ENCODE data around the gene PPP5C. TPM values are rescaled to one million over a fixed set of nuclear protein-coding genes. Genes with fewer than 3 reads are reported as not detected.
A peak's percentile ranks its signal among the peaks of the same experiment; 100 is the strongest.

PPP5C gene
- polyA plus RNA-seq, 3 donors: 9.9 to 76.3 (median 12.6) TPM

GRCh38 chr19:46385636-46386035 is 38.7 kb downstream of the PPP5C start:
- Histone ChIP-seq H3K9ac (ENCODE audit: insufficient read depth, low read length, poor library complexity, severe bottlenecking) (no peak overlapping the region), H3K9me3 (replicated peaks in 1 of 2; ENCODE audit: control insufficient read depth in 1 of 2, insufficient read depth in 1 of 2, low read length in 2 of 2) (no peaks in the 10 kb centered on the region), H3K27ac (ENCODE audit: low read depth in 1 of 2, low read length in 2 of 2) (no peak overlapping the region), H4K20me1 (ENCODE audit: insufficient read depth, low read length) (no peaks in the 10 kb centered on the region), H3K27me3 (ENCODE audit: control insufficient read depth in 2 of 2, insufficient read depth in 2 of 2, low read length in 2 of 2) (no peaks in the 10 kb centered on the region), H3K36me3 (replicated peaks in 1 of 2; ENCODE audit: control insufficient read depth in 1 of 2, insufficient read depth in 2 of 2, low read length in 2 of 2) (peaks cover 90 to 100% of the 10 kb centered on the region in 2 donors), H3K4me1 (ENCODE audit: control insufficient read depth in 1 of 2, insufficient read depth in 2 of 2, low read length in 2 of 2) (no peaks in the 10 kb centered on the region), H3K4me3 (replicated peaks in 1 of 3; ENCODE audit: low read depth in 2 of 3, low read length in 3 of 3) (no peak overlapping the region), H2AFZ (ENCODE audit: insufficient read depth, low read depth, low read length, poor library complexity, severe bottlenecking) (no peak overlapping the region), H3K4me2 (replicated peaks; ENCODE audit: extremely low read depth, low read length, poor library complexity, severe bottlenecking) (no peak overlapping the region), H3K79me2 (ENCODE audit: insufficient read depth, low read length) (no peaks in the 10 kb centered on the region)
- peak overlapping the region in 1 of 2 donors; percentile 41 for H3K4me3 Mint-ChIP-seq
- intact Hi-C loops (cut with micrococcal nuclease): no loop called here
- no peak for DNase-seq
- peaks cover 0 to 2% (median 1%) of the 10 kb centered on the region in 3 donors for H3K27me3 Mint-ChIP-seq (ENCODE audit: low read depth in 3 of 3)
- TF ChIP-seq CTCF (IDR thresholded peaks at IDR 0.05): no peak
- peak overlapping the region in 1 of 7 donors; percentile 69 for H3K27ac Mint-ChIP-seq
- WGBS (ENCODE audit: insufficient coverage): 74% methylated on average over 10 of the region's 11 CpGs
- H3K4me1 Mint-ChIP-seq: no peaks in the 10 kb centered on the region
- H3K9me3 Mint-ChIP-seq: peaks cover 0 to 3% (median 0%) of the 10 kb centered on the region in 7 donors
- peaks cover 81 to 91% of the 10 kb centered on the region in 2 donors for H3K36me3 Mint-ChIP-seq

- no peaks in the 10 kb centered on the region for H3K4me1 ChIP-seq (ENCODE audit: control insufficient read depth in 1 of 2, insufficient read depth in 2 of 2, low read length in 2 of 2)
- TF ChIP-seq CTCF (IDR thresholded peaks at IDR 0.05): no peak
- no peak overlapping the region for H3K9ac ChIP-seq (ENCODE audit: insufficient read depth, low read length, poor library complexity, severe bottlenecking)
- Mint-ChIP-seq H3K27ac (peak overlapping the region in 1 of 7 donors; percentile 69), H3K9me3 (peaks cover 0 to 3% (median 0%) of the 10 kb centered on the region in 7 donors), H3K27me3 (ENCODE audit: low read depth in 3 of 3) (peaks cover 0 to 2% (median 1%) of the 10 kb centered on the region in 3 donors), H3K4me3 (no peak overlapping the region), H3K4me1 (no peaks in the 10 kb centered on the region), H3K36me3 (peaks cover 79 to 89% of the 10 kb centered on the region in 2 donors)
- intact Hi-C loops (cut with micrococcal nuclease): no loop called here
- no peak overlapping the region for H3K27ac ChIP-seq (ENCODE audit: low read depth in 1 of 2, low read length in 2 of 2)
- H3K79me2 ChIP-seq (ENCODE audit: insufficient read depth, low read length): no peaks in the 10 kb centered on the region
- H4K20me1 ChIP-seq (ENCODE audit: insufficient read depth, low read length): no peaks in the 10 kb centered on the region
- no peak for DNase-seq
- no peak overlapping the region for H3K4me2 ChIP-seq (replicated peaks; ENCODE audit: extremely low read depth, low read length, poor library complexity, severe bottlenecking)
- no peaks in the 10 kb centered on the region for H3K27me3 ChIP-seq (ENCODE audit: control insufficient read depth in 2 of 2, insufficient read depth in 2 of 2, low read length in 2 of 2)
- H2AFZ ChIP-seq (ENCODE audit: insufficient read depth, low read depth, low read length, poor library complexity, severe bottlenecking): no peak overlapping the region
- H3K36me3 ChIP-seq (replicated peaks in 1 of 2; ENCODE audit: control insufficient read depth in 1 of 2, insufficient read depth in 2 of 2, low read length in 2 of 2): peaks cover 92 to 100% of the 10 kb centered on the region in 2 donors
- H3K9me3 ChIP-seq (replicated peaks in 1 of 2; ENCODE audit: control insufficient read depth in 1 of 2, insufficient read depth in 1 of 2, low read length in 2 of 2): no peaks in the 10 kb centered on the region
- 100% methylated on average over 8 of the region's 10 CpGs for WGBS (ENCODE audit: insufficient coverage)
- H3K4me3 ChIP-seq (replicated peaks in 1 of 3; ENCODE audit: low read depth in 2 of 3, low read length in 3 of 3): no peak overlapping the region
Measured at GRCh38 chr19:46386151-46386550, 39.3 kb downstream of the PPP5C start.
